NCI-H1694 (cell line): ENCODE results near the gene SLC19A1.

ENCODE experiments used
- DNase-seq: peaks from one replicate; lab custom pipeline; 2025; lab: John Stamatoyannopoulos, UW

The SLC19A1 gene

DNA sequence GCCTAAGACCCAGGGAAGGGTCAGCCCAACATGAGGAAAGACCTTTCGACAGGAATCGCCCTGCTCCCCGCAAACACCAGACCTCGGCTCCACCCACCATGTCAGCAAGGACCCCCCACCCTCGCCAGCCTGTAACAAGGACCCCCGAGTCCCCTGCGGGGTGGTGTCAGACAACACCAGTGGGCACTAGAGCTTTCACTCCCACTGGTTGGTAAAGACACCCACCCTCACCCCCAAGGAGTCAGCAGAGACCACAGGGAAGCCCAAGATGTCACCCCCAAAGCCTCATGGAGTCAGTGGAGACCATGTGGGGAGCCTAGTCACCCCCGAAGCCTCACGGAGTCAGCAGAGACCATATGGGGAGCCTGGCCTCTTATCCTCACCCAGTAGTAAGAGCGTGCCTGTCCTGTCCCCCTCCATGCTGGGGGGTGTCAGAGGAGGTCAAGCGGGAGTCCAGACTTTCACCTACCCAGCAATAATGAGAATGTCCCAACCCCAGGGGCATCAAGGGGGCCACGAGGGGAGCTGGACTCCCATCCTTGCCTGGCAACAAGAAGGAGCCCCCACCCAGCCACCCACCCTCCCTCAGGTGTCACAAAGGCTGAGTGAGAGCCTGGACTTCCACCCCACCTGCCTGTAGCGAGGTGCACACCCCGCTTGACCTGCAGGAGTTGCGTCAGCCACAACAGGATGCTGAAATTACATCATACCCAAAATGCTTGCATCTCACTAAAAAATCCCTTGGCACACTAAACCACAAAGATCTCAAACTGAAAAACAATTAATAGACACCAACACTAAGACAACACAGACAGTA, 24.8 kb downstream of the SLC19A1 start:
- no peak for DNase-seq

DNA sequence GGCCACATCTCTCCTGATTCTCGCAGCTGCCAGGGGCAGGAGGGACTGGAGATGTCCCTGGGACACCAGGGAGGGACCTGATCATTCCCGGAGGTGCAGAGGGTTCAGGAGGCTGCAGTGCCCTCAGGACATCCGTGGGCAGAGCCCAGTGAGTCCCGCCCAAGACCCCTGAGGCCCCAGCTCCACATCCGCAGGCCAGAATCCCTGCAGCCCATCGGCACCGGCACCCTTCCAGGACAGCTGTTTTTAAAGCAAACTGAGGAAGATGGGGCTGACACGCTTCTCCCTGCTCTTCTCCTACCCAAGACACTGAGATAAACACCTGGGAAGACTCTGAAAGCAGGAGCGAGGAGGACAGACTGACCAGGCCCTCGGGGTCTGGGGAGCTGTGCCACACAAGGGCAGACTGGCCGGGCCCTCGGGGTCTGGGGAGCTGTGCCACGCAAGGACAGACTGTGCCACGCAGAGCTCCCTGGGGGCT, 25.5 kb downstream of the SLC19A1 start:
- no peak for DNase-seq

DNA sequence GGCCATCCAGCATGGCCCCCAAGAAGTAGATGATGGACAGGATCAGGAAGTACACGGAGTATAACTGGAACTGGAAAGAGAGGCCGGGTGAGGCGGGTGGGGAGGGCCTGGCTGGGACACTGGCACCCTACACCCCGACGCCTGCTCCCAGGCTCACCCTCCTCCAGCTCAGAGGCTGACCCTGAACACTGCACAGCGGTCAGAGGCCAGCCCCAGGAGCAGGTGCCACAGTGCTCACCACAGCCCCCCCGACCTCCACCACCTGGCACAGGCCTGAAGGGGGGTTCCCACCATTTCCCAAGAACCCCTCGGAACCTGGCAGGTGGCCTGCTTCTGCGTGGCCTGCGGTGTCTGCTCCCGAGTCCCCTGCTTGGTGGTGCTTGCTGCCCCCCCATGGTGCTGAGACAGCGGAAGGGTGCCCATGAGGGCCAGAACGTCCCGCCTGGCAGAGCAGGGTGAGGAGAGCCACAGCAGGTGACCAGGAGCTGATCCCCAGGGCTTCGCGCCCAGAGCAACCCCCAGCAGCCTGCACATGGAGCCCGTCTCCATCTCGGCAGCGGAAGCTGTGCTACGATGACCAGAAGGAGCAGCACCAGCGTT, 26.1 kb downstream of the SLC19A1 start:
- DNase-seq, result no peak

DNA sequence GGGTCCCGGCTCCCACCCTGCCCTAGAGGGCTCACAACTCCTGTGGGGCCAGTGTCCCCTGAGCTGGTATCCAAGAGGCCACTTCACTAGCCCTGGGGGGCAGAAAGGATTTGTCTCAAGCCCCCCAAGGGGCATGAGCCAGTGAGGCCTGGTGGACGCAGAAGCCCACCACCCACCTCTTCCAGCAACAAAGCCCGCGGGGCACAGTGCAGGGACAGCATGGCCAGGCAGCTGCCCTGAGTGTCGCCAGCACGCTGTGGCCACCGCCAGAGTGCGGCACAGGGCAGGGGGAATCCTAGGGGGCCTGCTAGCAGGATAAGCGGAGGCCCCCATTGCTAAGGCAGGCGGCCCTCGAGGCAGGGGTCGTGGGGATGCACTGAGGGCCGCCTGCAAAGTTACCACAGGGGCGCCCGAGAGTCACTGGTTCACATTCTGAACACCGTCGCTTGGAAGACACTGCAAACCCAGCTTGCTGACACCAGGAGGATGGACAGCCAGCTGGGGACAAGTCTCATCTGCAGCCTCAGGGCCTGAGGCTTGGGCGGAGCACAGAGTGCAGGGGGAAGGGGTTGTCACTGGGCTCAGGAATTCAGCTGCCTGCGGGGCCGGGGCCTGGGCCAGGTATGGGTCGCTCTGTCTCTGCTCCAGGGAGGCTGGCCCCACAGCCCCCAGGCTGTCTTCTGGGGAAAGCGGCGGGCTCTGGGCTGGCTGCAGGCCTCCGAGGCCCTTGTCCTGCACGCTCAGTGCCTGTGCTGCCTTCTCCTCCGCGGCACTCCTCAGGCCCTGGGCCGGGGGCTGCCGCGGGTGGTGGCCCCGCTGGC, 26.8 kb downstream of the SLC19A1 start:
- no peak for DNase-seq

DNA sequence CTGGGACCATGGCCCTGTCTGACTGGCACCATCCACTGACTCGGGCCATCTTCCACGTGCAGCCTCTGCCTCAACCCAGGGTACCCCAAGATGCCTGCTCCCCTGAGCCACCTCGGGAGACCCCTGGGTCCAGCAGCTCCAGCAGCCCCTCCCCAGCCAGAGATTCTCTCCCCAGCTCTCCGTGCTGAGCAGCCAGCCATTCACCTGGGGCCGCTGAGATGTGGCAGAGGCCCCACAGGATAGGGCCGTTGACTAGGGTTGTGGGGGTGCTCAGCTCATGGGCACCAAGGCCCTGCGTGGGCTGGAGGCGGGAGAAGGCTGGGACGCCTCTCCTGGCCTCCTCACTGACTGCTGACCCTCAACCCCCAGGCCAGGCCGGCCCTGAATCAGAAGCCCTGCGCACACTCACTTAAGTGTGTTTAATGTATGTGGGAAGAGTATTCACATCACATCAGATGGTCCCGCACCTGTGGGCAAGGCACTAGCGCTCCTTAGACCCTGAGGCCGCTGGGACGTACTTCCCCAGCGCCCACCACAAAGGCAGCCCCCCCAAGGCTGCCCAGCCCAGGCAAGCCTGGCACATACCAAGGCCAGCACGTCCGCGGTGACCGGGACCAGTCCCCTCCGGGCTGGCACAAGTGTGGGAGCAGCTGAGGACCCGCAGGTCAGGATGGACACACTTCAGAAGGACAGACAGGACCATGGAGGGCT, 27.8 kb downstream of the SLC19A1 start:
- DNase-seq, result no peak

DNA sequence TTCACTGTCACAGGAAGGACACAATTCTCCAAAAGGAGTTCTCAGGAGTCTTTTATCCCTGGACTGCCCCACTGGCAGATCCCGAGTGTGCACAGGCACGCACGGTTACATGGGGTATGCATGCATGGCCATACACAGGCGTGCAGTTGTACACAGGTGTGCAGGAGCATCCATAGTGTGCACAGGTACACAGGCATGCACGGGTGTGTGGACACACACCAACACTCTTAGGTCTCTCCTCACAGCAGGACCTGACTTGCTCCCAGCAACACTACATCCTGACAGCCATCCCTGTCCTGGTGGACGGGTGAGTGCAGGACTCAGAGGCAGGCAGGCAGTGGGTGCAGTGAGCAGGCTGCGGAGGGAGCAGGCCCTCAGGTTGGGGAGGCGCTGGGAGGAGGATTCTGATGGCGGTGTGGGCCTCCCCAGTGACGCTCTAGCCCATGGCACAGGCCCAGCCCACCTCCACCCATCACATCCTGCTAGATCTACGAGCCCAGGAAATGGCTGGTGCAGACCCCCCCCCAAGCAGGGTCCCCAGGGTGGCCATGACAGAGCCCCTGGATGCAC, 28.4 kb downstream of the SLC19A1 start:
- no peak for DNase-seq

DNA sequence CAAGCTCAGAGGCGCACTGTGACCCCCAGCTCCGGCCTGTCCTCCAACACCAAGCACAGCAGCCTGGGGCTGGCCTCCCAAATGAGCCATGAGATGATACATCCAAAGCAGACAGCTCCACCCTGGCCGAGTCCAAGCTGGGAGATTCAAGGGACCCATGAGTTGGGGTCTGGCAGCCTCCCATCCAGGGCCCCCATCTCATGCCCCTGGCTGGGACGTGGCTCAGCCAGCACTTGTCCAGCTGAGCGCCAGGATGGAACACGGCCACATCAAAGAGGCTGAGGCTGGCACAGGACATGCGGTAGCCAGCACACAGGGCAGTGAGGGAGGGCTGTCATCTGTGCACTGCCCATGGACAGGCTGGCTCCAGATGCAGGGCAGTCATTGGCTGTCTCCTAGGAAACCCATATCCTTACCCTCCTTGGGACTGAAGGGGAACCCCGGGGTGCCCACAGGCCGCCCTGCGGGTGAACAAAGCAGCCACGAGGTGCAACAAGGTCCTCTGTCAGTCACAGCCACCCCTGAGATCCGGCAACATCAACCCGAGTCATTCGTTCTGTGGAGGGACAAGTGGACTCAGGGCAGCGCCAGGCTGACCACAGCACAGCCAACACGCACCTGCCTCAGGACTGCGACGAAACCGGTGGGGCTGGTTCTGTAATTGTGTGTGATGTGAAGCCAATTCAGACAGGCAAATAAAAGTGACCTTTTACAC, 29.1 kb downstream of the SLC19A1 start:
- DNase-seq, result no peak

DNA sequence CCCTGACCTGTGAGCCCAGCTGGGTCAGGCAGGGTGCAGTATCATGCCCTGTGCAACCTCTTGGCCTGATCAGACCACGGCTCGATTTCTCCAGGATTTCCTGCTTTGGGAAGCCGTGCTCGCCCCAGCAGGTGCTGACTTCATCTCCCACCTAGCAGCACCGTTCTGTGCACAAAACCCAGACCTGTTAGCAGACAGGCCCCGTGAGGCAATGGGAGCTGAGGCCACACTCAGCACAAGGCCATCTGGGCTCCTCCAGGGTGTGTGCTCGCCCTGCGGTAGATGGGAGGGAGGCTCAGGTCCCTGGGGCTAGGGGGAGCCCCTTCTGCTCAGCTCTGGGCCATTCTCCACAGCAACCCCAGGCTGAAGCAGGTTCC, 29.6 kb downstream of the SLC19A1 start:
- DNase-seq, result no peak

DNA sequence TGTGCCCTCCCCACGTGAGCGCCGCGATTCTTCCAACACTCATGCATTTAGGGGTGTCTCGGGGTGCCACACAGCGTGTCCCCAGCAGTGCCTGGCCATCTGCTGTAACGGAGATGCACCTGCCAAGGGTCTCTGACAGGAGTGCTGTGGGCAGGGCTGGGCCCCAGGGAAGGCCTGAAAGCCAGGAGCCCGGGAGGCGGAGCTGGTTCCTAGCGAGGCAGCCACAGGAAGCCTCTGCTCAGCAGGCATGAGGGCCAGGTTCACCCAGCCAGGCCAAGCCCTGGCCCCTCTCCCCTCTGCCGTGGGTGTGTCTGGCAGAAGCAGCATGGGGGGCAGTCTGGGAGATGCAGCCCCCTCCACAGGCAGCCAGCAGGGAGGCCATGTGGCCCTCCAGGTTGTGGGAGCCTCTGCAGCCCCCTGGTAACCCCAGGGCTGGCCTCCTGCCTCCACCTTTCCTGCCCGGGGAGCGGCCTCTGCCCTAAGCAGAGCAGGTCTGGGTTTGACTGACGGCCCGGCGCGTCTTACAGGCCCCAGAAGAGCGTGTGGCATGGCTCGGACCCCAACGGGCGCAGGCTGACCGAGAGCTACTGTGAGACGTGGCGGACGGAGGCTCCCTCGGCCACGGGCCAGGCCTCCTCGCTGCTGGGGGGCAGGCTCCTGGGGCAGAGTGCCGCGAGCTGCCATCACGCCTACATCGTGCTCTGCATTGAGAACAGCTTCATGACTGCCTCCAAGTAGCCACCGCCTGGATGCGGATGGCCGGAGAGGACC, 30.4 kb downstream of the SLC19A1 start:
- DNase-seq, result no peak

DNA sequence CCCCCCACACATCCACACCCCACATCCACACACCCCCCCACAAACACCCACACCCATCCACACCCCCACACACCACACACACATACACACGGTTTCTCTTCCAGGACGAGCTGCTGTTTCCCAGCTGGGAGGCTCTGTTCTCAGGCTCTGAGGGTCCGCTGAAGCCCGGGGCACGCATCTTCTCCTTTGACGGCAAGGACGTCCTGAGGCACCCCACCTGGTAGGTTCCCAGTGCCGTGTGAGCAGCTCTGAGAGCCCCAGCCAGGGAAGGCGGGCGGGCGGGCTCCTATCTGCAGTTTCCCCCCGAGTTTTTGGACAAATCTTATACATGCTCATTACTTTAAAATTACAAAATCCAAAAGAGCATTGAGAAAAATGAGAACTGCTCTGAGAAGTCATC, 31.2 kb downstream of the SLC19A1 start:
- DNase-seq, result no peak

DNA sequence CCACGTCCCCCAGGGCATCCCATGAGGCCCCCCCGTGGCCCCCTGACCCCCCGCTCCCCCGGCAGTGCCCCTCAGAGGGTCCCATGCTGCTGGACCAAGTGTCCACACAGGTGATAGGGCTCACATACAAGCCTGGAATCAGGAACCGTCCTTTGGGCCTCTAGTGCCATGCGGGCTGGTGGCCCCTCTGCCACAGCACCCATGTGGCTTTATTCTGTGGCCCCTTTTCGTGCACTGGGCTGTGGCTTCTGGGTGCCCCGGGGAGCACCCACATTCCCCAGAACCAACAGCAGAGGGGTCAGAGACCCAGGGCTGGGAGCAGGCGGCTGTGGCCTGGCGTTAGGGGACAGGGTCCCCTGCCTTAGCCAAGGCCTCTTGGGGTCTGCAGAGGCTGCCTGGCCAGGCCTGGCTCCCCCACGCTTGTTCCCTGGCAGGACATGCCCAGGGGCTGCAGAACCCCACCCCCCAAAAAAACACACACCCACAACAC, 31.7 kb downstream of the SLC19A1 start:
- no peak for DNase-seq

DNA sequence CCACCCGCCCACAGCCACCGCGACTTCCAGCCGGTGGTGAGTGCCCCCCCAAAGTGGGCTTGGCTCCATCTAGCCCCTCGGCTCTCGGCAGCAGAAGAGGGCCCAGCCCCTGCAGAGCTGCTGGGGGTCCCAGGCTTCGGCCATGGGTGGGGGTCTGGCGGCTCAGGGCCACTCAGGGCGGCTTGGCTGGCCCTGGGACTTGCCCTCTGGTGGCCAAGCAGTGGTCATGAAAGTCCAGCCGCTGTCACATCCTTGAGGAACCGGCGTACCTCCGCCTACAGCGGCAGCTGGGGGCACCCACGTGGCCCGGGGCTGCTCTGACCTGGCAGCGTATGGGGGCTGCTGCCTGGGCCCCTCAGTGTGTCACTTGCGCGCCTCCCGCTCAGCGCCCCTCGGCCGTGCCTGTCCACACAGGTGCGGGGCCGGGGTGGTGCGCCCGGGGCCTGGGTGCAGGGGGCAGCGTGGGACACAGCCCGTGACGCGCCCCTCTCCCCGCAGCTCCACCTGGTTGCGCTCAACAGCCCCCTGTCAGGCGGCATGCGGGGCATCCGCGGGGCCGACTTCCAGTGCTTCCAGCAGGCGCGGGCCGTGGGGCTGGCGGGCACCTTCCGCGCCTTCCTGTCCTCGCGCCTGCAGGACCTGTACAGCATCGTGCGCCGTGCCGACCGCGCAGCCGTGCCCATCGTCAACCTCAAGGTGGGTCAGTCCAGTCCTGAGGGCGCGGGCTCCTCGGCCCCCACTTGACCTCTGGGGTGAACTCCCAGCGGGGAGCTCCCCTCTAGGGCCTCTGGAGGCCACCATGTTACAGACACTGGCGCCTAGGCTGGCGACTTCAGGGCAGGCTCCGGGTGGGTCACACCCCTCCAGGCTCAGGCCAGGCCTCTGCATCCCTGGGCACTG, 32.4 kb downstream of the SLC19A1 start:
- DNase-seq, result no peak

DNA sequence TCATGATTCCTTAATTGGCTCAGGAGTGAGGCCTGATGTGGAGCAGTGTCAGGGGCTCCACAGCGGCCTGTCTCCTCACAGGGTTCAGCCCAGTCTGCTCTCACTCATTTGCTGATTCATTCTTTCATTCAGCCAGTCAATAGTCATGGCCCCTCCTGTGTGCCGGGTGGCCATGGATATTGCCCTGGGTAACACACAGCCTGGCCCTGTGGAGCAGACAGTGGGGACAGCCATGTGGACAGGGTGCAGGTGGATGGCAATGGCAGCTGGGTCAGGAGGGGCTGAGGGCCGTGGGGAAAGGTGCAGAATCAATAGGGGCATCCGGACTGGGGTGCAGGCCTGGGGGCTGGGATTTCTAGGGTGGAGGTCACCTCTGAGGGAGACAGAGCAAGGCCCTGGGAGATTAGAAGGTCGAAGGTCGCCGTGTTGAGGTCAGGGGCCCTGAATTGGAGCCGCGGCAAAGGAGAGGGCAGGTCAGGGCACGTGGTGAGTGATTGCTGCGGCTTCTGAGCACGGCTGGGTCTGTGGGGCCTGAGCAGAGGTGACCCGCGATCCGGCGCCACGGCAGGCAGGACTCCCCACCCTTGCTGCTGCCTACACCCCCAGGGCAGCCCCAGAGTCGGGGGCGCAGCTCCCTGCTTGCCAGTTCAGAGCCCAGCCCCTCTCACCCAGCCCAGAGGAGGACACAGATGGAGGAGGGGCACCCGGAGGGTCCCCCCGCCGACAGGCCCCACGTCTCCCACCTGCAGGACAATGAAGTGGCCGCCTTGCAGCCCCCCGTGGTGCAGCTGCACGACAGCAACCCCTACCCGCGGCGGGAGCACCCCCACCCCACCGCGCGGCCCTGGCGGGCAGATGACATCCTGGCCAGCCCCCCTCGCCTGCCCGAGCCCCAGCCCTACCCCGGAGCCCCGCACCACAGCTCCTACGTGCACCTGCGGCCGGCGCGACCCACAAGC, 33.4 kb downstream of the SLC19A1 start:
- DNase-seq, result no peak

DNA sequence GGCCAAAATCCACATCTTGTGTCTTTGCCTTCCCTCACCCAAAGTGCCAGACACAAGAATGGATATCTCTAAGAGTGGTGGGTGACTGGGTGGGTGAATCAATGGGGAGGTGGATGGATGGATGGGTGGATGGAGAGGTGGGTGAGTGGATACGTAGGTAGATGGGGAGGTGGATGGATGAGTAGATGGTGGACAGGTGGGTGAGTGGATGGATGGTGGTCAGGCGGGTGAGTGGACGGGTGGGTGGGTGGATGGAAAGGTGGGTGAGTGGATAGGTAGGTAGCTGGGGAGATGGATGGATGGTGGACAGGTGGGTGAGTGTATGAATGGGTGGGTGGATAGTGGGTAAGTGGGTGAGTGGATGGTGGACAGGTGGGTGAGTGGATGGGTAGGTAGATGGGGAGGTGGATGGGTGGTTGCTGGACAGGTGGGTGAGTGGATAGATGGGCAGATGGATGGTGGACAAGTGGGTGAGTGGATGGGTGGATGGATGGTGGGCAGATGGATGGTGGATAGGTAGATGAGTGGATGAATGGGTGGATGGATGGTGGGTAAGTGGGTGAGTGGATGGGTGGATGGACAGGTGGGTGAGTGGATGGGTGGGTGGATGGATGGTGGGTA, 34.2 kb downstream of the SLC19A1 start:
- DNase-seq, result no peak

DNA sequence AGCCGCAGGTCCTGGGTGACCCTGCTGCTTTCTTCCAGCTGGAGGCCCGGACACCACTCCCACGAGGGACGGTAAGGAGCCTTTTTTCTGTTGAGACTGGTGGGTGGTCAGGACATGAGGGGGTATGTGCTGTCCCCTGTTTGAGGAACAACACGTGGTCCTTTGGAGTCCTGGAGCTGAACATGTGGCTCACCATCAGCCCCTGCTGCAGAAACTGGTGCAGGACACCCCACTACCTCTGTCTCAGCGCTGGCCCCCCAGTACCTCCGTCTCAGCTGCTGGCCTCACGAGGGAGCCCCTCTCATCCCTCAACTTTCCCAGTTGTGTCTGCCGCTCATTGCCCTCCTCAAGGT, 34.7 kb downstream of the SLC19A1 start:
- DNase-seq, result no peak

DNA sequence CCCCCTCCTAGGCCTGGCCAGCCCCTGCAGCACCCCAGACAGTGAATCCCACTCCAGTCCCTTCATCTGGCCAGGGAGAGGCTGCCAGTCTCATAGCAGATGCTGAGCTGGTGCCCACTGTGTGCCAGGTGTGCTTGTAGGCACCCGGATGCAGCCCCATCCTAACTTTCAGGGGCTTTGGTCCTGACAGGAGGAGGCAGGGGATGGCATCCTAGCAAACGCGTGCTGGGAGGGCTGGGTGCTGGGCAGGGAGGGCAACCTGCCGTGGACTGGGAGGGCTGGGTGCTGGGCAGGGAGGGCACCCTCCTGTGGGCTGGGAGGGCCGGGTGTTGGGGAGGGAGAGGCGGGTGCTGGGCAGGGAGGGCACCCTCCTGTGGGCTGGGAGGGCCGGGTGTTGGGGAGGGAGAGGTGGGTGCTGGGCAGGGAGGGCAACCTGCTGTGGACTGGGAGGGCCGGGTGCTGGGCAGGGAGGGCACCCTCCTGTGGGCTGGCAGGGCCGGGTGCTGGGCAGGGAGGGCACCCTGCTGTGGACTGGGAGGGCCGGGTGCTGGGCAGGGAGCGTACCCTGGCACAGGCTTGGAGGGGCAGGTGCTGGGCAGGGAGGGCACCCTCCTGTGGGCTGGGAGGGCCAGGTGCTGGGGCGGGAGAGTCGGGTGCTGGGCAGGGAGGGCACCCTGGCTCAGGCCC, 35.3 kb downstream of the SLC19A1 start:
- DNase-seq, result no peak

DNA sequence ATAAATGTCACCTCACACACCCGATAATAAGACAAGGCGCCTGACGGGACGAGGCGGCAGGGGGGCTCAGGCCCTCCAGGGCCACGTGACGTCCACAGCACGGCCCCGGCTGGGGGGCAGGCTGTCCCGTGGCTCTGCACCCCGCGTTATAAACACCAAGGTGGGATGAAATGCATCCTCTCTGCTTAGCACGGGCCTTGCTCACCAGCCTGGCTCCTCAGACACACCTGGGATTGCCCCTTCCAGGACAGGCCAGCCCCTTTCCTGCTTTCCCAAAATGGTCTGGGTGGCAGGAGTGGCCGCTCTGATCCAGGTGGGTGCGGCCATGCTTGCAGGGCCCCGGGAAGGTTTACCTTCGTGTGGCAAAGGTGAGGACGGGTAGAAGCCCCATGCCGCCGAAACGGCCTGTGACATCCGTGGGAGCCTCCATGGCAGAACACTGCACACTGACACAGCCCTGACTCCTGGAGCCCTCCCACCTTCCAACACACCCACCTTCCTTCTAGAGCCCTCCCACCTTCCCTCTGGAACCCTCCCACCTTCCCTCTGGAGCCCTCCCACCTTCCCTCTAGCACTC, 35.9 kb downstream of the SLC19A1 start:
- no peak for DNase-seq
